H9 (cell line): ENCODE results near the gene MON1A. TPM values are rescaled to one million over a fixed set of nuclear protein-coding genes. Genes with fewer than 3 reads are reported as not detected.

Experiments used
- DNase-seq: peaks from one replicate; pipeline ENCODE4 v3.0.0-alpha.2; 2017
- H2AFZ ChIP-seq: one replicate; pipeline ENCODE4 v1.6.1; 2013; ENCODE audit warnings: mild to moderate bottlenecking, low read length, control low read depth, moderate library complexity
- H2AK5ac ChIP-seq: 2 replicates; pipeline ENCODE4 v1.6.1; 2013; ENCODE audit warnings: low read length, control low read depth, mixed read lengths; ENCODE audit not compliant: insufficient read length
- H2BK120ac ChIP-seq: one replicate; pipeline ENCODE4 v1.6.1; 2013; ENCODE audit warnings: low read depth, mild to moderate bottlenecking, low read length, control low read depth, inconsistent platforms; ENCODE audit not compliant: poor library complexity, severe bottlenecking
- H2BK12ac ChIP-seq: 2 replicates; pipeline ENCODE4 v1.6.1; 2013; ENCODE audit warnings: low read length, control low read depth, mixed read lengths, low read depth; ENCODE audit not compliant: insufficient read length
- H2BK15ac ChIP-seq: 2 replicates; pipeline ENCODE4 v1.6.1; 2013; ENCODE audit warnings: low read depth, low read length, control low read depth
- H2BK20ac ChIP-seq: one replicate; pipeline ENCODE4 v1.6.1; 2013; ENCODE audit warnings: low read depth, mild to moderate bottlenecking, low read length, control low read depth, inconsistent platforms; ENCODE audit not compliant: poor library complexity, severe bottlenecking
- H2BK5ac ChIP-seq: 2 replicates; pipeline ENCODE4 v1.6.1; 2013; ENCODE audit warnings: low read length, control low read depth, mixed read lengths; ENCODE audit not compliant: insufficient read length
- H3K14ac ChIP-seq: 2 replicates; pipeline ENCODE4 v1.6.1; 2013; ENCODE audit warnings: low read length, control low read depth; ENCODE audit not compliant: insufficient read depth
- H3K18ac ChIP-seq: 2 replicates; pipeline ENCODE4 v1.6.1; 2013; ENCODE audit warnings: low read depth, mild to moderate bottlenecking, mixed read lengths, low read length, control low read depth; ENCODE audit not compliant: insufficient read length
- H3K23ac ChIP-seq: 2 replicates; pipeline ENCODE4 v1.6.1; 2013; ENCODE audit warnings: low read length, control low read depth, mixed read lengths, low read depth; ENCODE audit not compliant: insufficient read length
- H3K23me2 ChIP-seq: 2 replicates; pipeline ENCODE4 v1.6.1; 2013; ENCODE audit warnings: low read depth, mild to moderate bottlenecking, mixed read lengths, low read length, control low read depth; ENCODE audit not compliant: insufficient read length, poor library complexity, severe bottlenecking
- H3K27ac ChIP-seq: 2 replicates; pipeline ENCODE4 v1.5.1; 2013; ENCODE audit warnings: low read length, control low read depth, mixed read lengths, low read depth; ENCODE audit not compliant: insufficient read length
- H3K27me3 ChIP-seq: 2 replicates; pipeline ENCODE4 v1.6.1; 2013; ENCODE audit warnings: low read length, control low read depth, inconsistent platforms; ENCODE audit not compliant: insufficient read depth
- H3K4ac ChIP-seq: 2 replicates; pipeline ENCODE4 v1.6.1; 2013; ENCODE audit warnings: low read depth, mild to moderate bottlenecking, control low read depth, inconsistent platforms, low read length, moderate library complexity
- H3K4me1 ChIP-seq: 2 replicates; pipeline ENCODE4 v1.6.1; 2013; ENCODE audit warnings: low read length, control low read depth, inconsistent platforms; ENCODE audit not compliant: insufficient read depth
- H3K4me2 ChIP-seq: 2 replicates; pipeline ENCODE4 v1.6.1; 2013; ENCODE audit warnings: low read length, control low read depth, mixed read lengths; ENCODE audit not compliant: insufficient read length, insufficient read depth
- H3K56ac ChIP-seq: 2 replicates; pipeline ENCODE4 v1.6.1; 2013; ENCODE audit warnings: low read depth, mild to moderate bottlenecking, mixed read lengths, low read length, control low read depth; ENCODE audit not compliant: insufficient read length
- H3K79me1 ChIP-seq: 2 replicates; pipeline ENCODE4 v1.6.1; 2013; ENCODE audit warnings: low read depth, mild to moderate bottlenecking, moderate library complexity, low read length, control low read depth, inconsistent platforms; ENCODE audit not compliant: insufficient read depth, poor library complexity, severe bottlenecking
- H3K79me2 ChIP-seq: 2 replicates; pipeline ENCODE4 v1.6.1; 2013; ENCODE audit warnings: low read length, control low read depth, inconsistent platforms; ENCODE audit not compliant: insufficient read depth
- H3K9ac ChIP-seq: 2 replicates; pipeline ENCODE4 v1.6.1; 2013; ENCODE audit warnings: low read length, control low read depth, mixed read lengths; ENCODE audit not compliant: insufficient read length; ENCODE audit errors: extremely low read depth
- H3K9me3 ChIP-seq: one replicate; pipeline ENCODE4 v1.6.1; 2013; ENCODE audit warnings: low read depth, low read length, inconsistent platforms; ENCODE audit not compliant: control insufficient read depth
- H3T11ph ChIP-seq: one replicate; pipeline ENCODE4 v1.6.1; 2013; ENCODE audit warnings: mild to moderate bottlenecking, low read length, control low read depth, inconsistent platforms
- H4K20me1 ChIP-seq: one replicate; pipeline ENCODE4 v1.6.1; 2013; ENCODE audit not compliant: control insufficient read depth, insufficient read length, insufficient read depth
- H4K5ac ChIP-seq: 2 replicates; pipeline ENCODE4 v1.6.1; 2013; ENCODE audit warnings: low read depth, mild to moderate bottlenecking, mixed read lengths, low read length, control low read depth; ENCODE audit not compliant: insufficient read length
- H4K8ac ChIP-seq: replicated peaks from 2 replicates; pipeline ENCODE4 v1.6.1; 2013; ENCODE audit warnings: low read length, control low read depth, mixed read lengths, low read depth; ENCODE audit not compliant: insufficient read length
- H4K91ac ChIP-seq: 2 replicates; pipeline ENCODE4 v1.6.1; 2013; ENCODE audit warnings: low read depth, mild to moderate bottlenecking, moderate library complexity, mixed read lengths, low read length, control low read depth; ENCODE audit not compliant: insufficient read length
- H3K27ac Mint-ChIP-seq, 3 experiments: 2 replicates in 2 of 3; 3 replicates in 1 of 3; pipeline ENCODE4 v1.8.0; 2020 to 2021; ENCODE audit warnings: mixed read lengths in 3 of 3, mild to moderate bottlenecking in 1 of 3, moderate library complexity in 1 of 3
- H3K27me3 Mint-ChIP-seq: 2 replicates; pipeline ENCODE4 v1.8.0; 2021; ENCODE audit warnings: low read depth, mild to moderate bottlenecking, moderate library complexity, mixed read lengths
- H3K36me3 Mint-ChIP-seq, 3 experiments: 2 replicates in 2 of 3; 3 replicates in 1 of 3; pipeline ENCODE4 v1.8.0; 2020 to 2021; ENCODE audit warnings: low read depth in 3 of 3, mixed read lengths in 3 of 3; ENCODE audit not compliant: insufficient read depth in 1 of 3
- H3K4me1 Mint-ChIP-seq, 2 experiments: 2 replicates each; pipeline ENCODE4 v1.8.0; 2020; ENCODE audit warnings: mixed read lengths in 2 of 2
- H3K4me3 Mint-ChIP-seq, 2 experiments: 2 replicates in 1 of 2; 3 replicates in 1 of 2; pipeline ENCODE4 v1.8.0; 2020 to 2021; ENCODE audit warnings: mild to moderate bottlenecking in 2 of 2, mixed read lengths in 2 of 2, moderate library complexity in 1 of 2
- H3K9me3 Mint-ChIP-seq, 2 experiments: 2 replicates in 1 of 2; 3 replicates in 1 of 2; pipeline ENCODE4 v1.8.0; 2020; ENCODE audit warnings: mild to moderate bottlenecking in 2 of 2, mixed read lengths in 2 of 2, moderate library complexity in 1 of 2
- CTCF ChIP-seq: fragments of 200-600 bp; sonication (generic); conservative IDR thresholded peaks from 3 replicates; pipeline ENCODE4 v1.8.0; 2021; ENCODE audit warnings: antibody characterized with exemption, mild to moderate bottlenecking
- WGBS: extraction: QIAGEN DNeasy Blood & Tissue Kit; methylation state at CpG from one replicate; pipeline ENCODE4 v1.1.7; 2013; ENCODE audit warnings: missing lambda C conversion rate, low lambda C conversion rate, mixed read lengths; ENCODE audit not compliant: insufficient read length; ENCODE audit errors: extremely low coverage; 5-methylcytosine and 5-hydroxymethylcytosine counted together
- total RNA-seq: library from RNA; stranded (reverse); gene quantifications from 2 replicates; pipeline ENCODE4 v1.2.1, GENCODE V29; 2021

Gene MON1A
- total RNA-seq, 1 experiment from 2014 or later = 10.0 TPM

- H3K27me3 ChIP-seq = no peaks in the 10 kb centered on the region
- no peaks in the 10 kb centered on the region for H3K79me2 ChIP-seq
- H2BK120ac ChIP-seq = no peak overlapping the region
- WGBS = no CpG with 5 or more reads among the region's 7 CpGs
- no peak overlapping the region for H3K9ac ChIP-seq
- no peak overlapping the region for H3K18ac ChIP-seq
- H3K23me2 ChIP-seq = peaks cover 7% of the 10 kb centered on the region
- H3K56ac ChIP-seq = no peak overlapping the region
- H3K4me2 ChIP-seq = no peak overlapping the region
- H3K36me3 Mint-ChIP-seq = peaks cover 5 to 8% (median 5%) of the 10 kb centered on the region in 3 experiments; a peak in 6 of 7 replicates
- no peak overlapping the region for H2AFZ ChIP-seq
- H4K8ac ChIP-seq = no peak overlapping the region
- peaks cover 10% of the 10 kb centered on the region; the same call in 1 of the 2 replicates for H3K4me1 ChIP-seq
- H3K79me1 ChIP-seq = no peaks in the 10 kb centered on the region
- DNase-seq = no peak
- H2BK20ac ChIP-seq = no peak overlapping the region
- no peak overlapping the region for H4K91ac ChIP-seq
- H2BK12ac ChIP-seq = no peak overlapping the region
- H3K27ac Mint-ChIP-seq = peak overlapping the region in 1 of 3 experiments; percentile 70; a peak in 2 of 7 replicates
- no peak overlapping the region for H2AK5ac ChIP-seq
- H3K4me3 Mint-ChIP-seq = no peak overlapping the region
- H3K23ac ChIP-seq = no peak overlapping the region
- no peak overlapping the region for H2BK5ac ChIP-seq
- H3K9me3 ChIP-seq = no peaks in the 10 kb centered on the region
- no peak overlapping the region for H3K4ac ChIP-seq
- peaks cover 6% of the 10 kb centered on the region for H3K27me3 Mint-ChIP-seq
- H3K9me3 Mint-ChIP-seq = no peaks in the 10 kb centered on the region
- no peak overlapping the region for H4K5ac ChIP-seq
- H3K27ac ChIP-seq = no peak overlapping the region
- TF ChIP-seq CTCF = no peak
- H4K20me1 ChIP-seq = no peaks in the 10 kb centered on the region
- H3K14ac ChIP-seq = no peak overlapping the region
- peaks cover 34 to 53% of the 10 kb centered on the region in 2 experiments for H3K4me1 Mint-ChIP-seq
- no peak overlapping the region for H3T11ph ChIP-seq
- no peak overlapping the region for H2BK15ac ChIP-seq
Measured at GRCh38 chr3:49865198-49865784, 64.3 kb downstream of the MON1A start.
